Measurements from ENCODE around the gene RGS8. TPM values are rescaled to one million over a fixed set of nuclear protein-coding genes. Genes with fewer than 3 reads are reported as not detected.

Gene RGS8
- total and polyA plus RNA-seq, 2 of the 4 experiments (the other 2 are of a cell fraction): not detected

- H2AK9ac ChIP-seq (replicated peaks; ENCODE audit: low read depth, low read length, poor library complexity): no peak overlapping the region
- H3K18ac ChIP-seq (ENCODE audit: low read depth, low read length): no peak overlapping the region
- H3K23ac ChIP-seq (ENCODE audit: low read depth, low read length): no peak overlapping the region
- no peak overlapping the region for H4K5ac ChIP-seq (ENCODE audit: low read depth, low read length)
- no peaks in the 10 kb centered on the region for H3K36me3 ChIP-seq (ENCODE audit: control insufficient read depth, insufficient read depth, low read length)
- in situ Hi-C loops (cut with MboI; ENCODE audit: low sequenced_read_pairs): no loop called here
- H2BK15ac ChIP-seq (ENCODE audit: low read depth, low read length): no peak overlapping the region
- TF ChIP-seq ELK1 (IDR thresholded peaks at IDR 0.05; ENCODE audit: borderline replicate concordance, low read depth, low read length) (no peak), POLR2A (IDR thresholded peaks at IDR 0.05; ENCODE audit: low read depth, low read length) (no peak), CEBPB (IDR thresholded peaks at IDR 0.05; ENCODE audit: low read depth, low read length) (no peak), USF2 (IDR thresholded peaks at IDR 0.05; ENCODE audit: low read depth, low read length) (no peak), MXI1 (IDR thresholded peaks at IDR 0.05; ENCODE audit: borderline replicate concordance, low read depth, low read length) (no peak), RFX5 (IDR thresholded peaks at IDR 0.05; ENCODE audit: low read depth, low read length) (no peak), SMC3 (IDR thresholded peaks at IDR 0.05; ENCODE audit: low read depth, low read length) (no peak), RAD21 (IDR thresholded peaks at IDR 0.05; ENCODE audit: low read length) (no peak), CHD1 (IDR thresholded peaks at IDR 0.05; ENCODE audit: low read depth, low read length) (no peak), MAFK (IDR thresholded peaks at IDR 0.05; ENCODE audit: low read depth, low read length) (no peak), RCOR1 (IDR thresholded peaks at IDR 0.05; ENCODE audit: insufficient replicate concordance, low read length) (no peak), CTCF (conservative IDR thresholded peaks at IDR 0.05; ENCODE audit: low read depth, low read length) (no peak), MAZ (IDR thresholded peaks at IDR 0.05; ENCODE audit: borderline replicate concordance, low read depth, low read length) (no peak), NFE2L2 (IDR thresholded peaks at IDR 0.05; ENCODE audit: low read depth, low read length) (no peak)
- ChIA-PET CTCF (interaction anchor here (0.6 kb wide), 3 partner anchors 37 to 1294 kb away, joined by 3 to 4 read pairs (median 3); no protein-coding TSS in a partner anchor), POLR2A (ENCODE audit: unreplicated experiment) (no interaction called here)
- no peaks in the 10 kb centered on the region for H4K20me1 ChIP-seq (ENCODE audit: insufficient read depth, low read length)
- WGBS, 2 experiments (ENCODE audit: extremely low coverage in 2 of 2, insufficient read length in 1 of 2): no CpG with 5 or more reads among the region's 7 CpGs
- H2AFZ ChIP-seq (replicated peaks; ENCODE audit: low read length, poor library complexity): no peak overlapping the region
- intact Hi-C loops (cut with micrococcal nuclease): no loop called here
- no peak overlapping the region for H3K4me3 ChIP-seq (ENCODE audit: insufficient read depth, low read depth, low read length)
- BruUV-seq (replicated peaks): no TSS peak
- no peak overlapping the region for H3K4ac ChIP-seq (ENCODE audit: low read depth, low read length)
- H3K9ac ChIP-seq (ENCODE audit: low read depth, low read length): no peak overlapping the region
- H2BK120ac ChIP-seq (ENCODE audit: low read depth, low read length): no peak overlapping the region
- H3K27ac ChIP-seq (ENCODE audit: insufficient read depth, low read length): no peak overlapping the region
- H3K79me1 ChIP-seq (ENCODE audit: low read depth in 1 of 2, low read length in 2 of 2): no peaks in the 10 kb centered on the region
- no peak overlapping the region for H4K91ac ChIP-seq (ENCODE audit: insufficient read depth, low read depth, low read length)
- H2AK5ac ChIP-seq (ENCODE audit: low read depth, low read length): no peak overlapping the region
- no peak overlapping the region for H3K14ac ChIP-seq (replicated peaks; ENCODE audit: low read depth, low read length)
- H4K8ac ChIP-seq (ENCODE audit: low read depth in 2 of 2, low read length in 2 of 2): no peak overlapping the region
- peaks cover 7% of the 10 kb centered on the region for H3K27me3 ChIP-seq (ENCODE audit: control insufficient read depth, insufficient read depth, low read length)
- no peak overlapping the region for H2BK5ac ChIP-seq (ENCODE audit: low read depth, low read length, poor library complexity, severe bottlenecking)
- dilution Hi-C loops (cut with HindIII; ENCODE audit: low sequenced_read_pairs, unreplicated experiment): no loop called here
- H3K9me1 ChIP-seq (ENCODE audit: insufficient read depth, low read length): no peaks in the 10 kb centered on the region
- no peak overlapping the region for H2BK20ac ChIP-seq (ENCODE audit: low read depth, low read length)
- no peak overlapping the region for H3K4me2 ChIP-seq (ENCODE audit: low read depth, low read length)
- ATAC-seq (ENCODE audit: low read depth) (no peak), DNase-seq (no peak)
- H3K56ac ChIP-seq (ENCODE audit: extremely low read depth, insufficient read depth, low read length): no peak overlapping the region
- H3K4me1 ChIP-seq (ENCODE audit: control insufficient read depth, insufficient read depth, low read length): no peaks in the 10 kb centered on the region
- H3K9me3 ChIP-seq (ENCODE audit: control insufficient read depth, insufficient read depth, low read length): no peaks in the 10 kb centered on the region
These were observed 35.3 kb downstream of the RGS8 start for GRCh38 chr1:182649041-182649440.

Data from IMR-90 (cell line).